H9 (cell line): Measurements from ENCODE around the gene SMIM26. TPM values are rescaled to one million over a fixed set of nuclear protein-coding genes. Genes with fewer than 3 reads are reported as not detected.

Experiments used
- DNase-seq: peaks from one replicate; pipeline ENCODE4 v3.0.0-alpha.2; 2017
- H2AFZ ChIP-seq: one replicate; pipeline ENCODE4 v1.6.1; 2013; ENCODE audit warnings: mild to moderate bottlenecking, low read length, control low read depth, moderate library complexity
- H2AK5ac ChIP-seq: 2 replicates; pipeline ENCODE4 v1.6.1; 2013; ENCODE audit warnings: low read length, control low read depth, mixed read lengths; ENCODE audit not compliant: insufficient read length
- H2BK120ac ChIP-seq: one replicate; pipeline ENCODE4 v1.6.1; 2013; ENCODE audit warnings: low read depth, mild to moderate bottlenecking, low read length, control low read depth, inconsistent platforms; ENCODE audit not compliant: poor library complexity, severe bottlenecking
- H2BK12ac ChIP-seq: 2 replicates; pipeline ENCODE4 v1.6.1; 2013; ENCODE audit warnings: low read length, control low read depth, mixed read lengths, low read depth; ENCODE audit not compliant: insufficient read length
- H2BK15ac ChIP-seq: 2 replicates; pipeline ENCODE4 v1.6.1; 2013; ENCODE audit warnings: low read depth, low read length, control low read depth
- H2BK20ac ChIP-seq: one replicate; pipeline ENCODE4 v1.6.1; 2013; ENCODE audit warnings: low read depth, mild to moderate bottlenecking, low read length, control low read depth, inconsistent platforms; ENCODE audit not compliant: poor library complexity, severe bottlenecking
- H2BK5ac ChIP-seq: 2 replicates; pipeline ENCODE4 v1.6.1; 2013; ENCODE audit warnings: low read length, control low read depth, mixed read lengths; ENCODE audit not compliant: insufficient read length
- H3K14ac ChIP-seq: 2 replicates; pipeline ENCODE4 v1.6.1; 2013; ENCODE audit warnings: low read length, control low read depth; ENCODE audit not compliant: insufficient read depth
- H3K18ac ChIP-seq: 2 replicates; pipeline ENCODE4 v1.6.1; 2013; ENCODE audit warnings: low read depth, mild to moderate bottlenecking, mixed read lengths, low read length, control low read depth; ENCODE audit not compliant: insufficient read length
- H3K23ac ChIP-seq: 2 replicates; pipeline ENCODE4 v1.6.1; 2013; ENCODE audit warnings: low read length, control low read depth, mixed read lengths, low read depth; ENCODE audit not compliant: insufficient read length
- H3K23me2 ChIP-seq: 2 replicates; pipeline ENCODE4 v1.6.1; 2013; ENCODE audit warnings: low read depth, mild to moderate bottlenecking, mixed read lengths, low read length, control low read depth; ENCODE audit not compliant: insufficient read length, poor library complexity, severe bottlenecking
- H3K27ac ChIP-seq: 2 replicates; pipeline ENCODE4 v1.5.1; 2013; ENCODE audit warnings: low read length, control low read depth, mixed read lengths, low read depth; ENCODE audit not compliant: insufficient read length
- H3K27me3 ChIP-seq: 2 replicates; pipeline ENCODE4 v1.6.1; 2013; ENCODE audit warnings: low read length, control low read depth, inconsistent platforms; ENCODE audit not compliant: insufficient read depth
- H3K4ac ChIP-seq: 2 replicates; pipeline ENCODE4 v1.6.1; 2013; ENCODE audit warnings: low read depth, mild to moderate bottlenecking, control low read depth, inconsistent platforms, low read length, moderate library complexity
- H3K4me1 ChIP-seq: 2 replicates; pipeline ENCODE4 v1.6.1; 2013; ENCODE audit warnings: low read length, control low read depth, inconsistent platforms; ENCODE audit not compliant: insufficient read depth
- H3K4me2 ChIP-seq: 2 replicates; pipeline ENCODE4 v1.6.1; 2013; ENCODE audit warnings: low read length, control low read depth, mixed read lengths; ENCODE audit not compliant: insufficient read length, insufficient read depth
- H3K56ac ChIP-seq: 2 replicates; pipeline ENCODE4 v1.6.1; 2013; ENCODE audit warnings: low read depth, mild to moderate bottlenecking, mixed read lengths, low read length, control low read depth; ENCODE audit not compliant: insufficient read length
- H3K79me1 ChIP-seq: 2 replicates; pipeline ENCODE4 v1.6.1; 2013; ENCODE audit warnings: low read depth, mild to moderate bottlenecking, moderate library complexity, low read length, control low read depth, inconsistent platforms; ENCODE audit not compliant: insufficient read depth, poor library complexity, severe bottlenecking
- H3K79me2 ChIP-seq: 2 replicates; pipeline ENCODE4 v1.6.1; 2013; ENCODE audit warnings: low read length, control low read depth, inconsistent platforms; ENCODE audit not compliant: insufficient read depth
- H3K9ac ChIP-seq: 2 replicates; pipeline ENCODE4 v1.6.1; 2013; ENCODE audit warnings: low read length, control low read depth, mixed read lengths; ENCODE audit not compliant: insufficient read length; ENCODE audit errors: extremely low read depth
- H3K9me3 ChIP-seq: one replicate; pipeline ENCODE4 v1.6.1; 2013; ENCODE audit warnings: low read depth, low read length, inconsistent platforms; ENCODE audit not compliant: control insufficient read depth
- H3T11ph ChIP-seq: one replicate; pipeline ENCODE4 v1.6.1; 2013; ENCODE audit warnings: mild to moderate bottlenecking, low read length, control low read depth, inconsistent platforms
- H4K20me1 ChIP-seq: one replicate; pipeline ENCODE4 v1.6.1; 2013; ENCODE audit not compliant: control insufficient read depth, insufficient read length, insufficient read depth
- H4K5ac ChIP-seq: 2 replicates; pipeline ENCODE4 v1.6.1; 2013; ENCODE audit warnings: low read depth, mild to moderate bottlenecking, mixed read lengths, low read length, control low read depth; ENCODE audit not compliant: insufficient read length
- H4K8ac ChIP-seq: replicated peaks from 2 replicates; pipeline ENCODE4 v1.6.1; 2013; ENCODE audit warnings: low read length, control low read depth, mixed read lengths, low read depth; ENCODE audit not compliant: insufficient read length
- H4K91ac ChIP-seq: 2 replicates; pipeline ENCODE4 v1.6.1; 2013; ENCODE audit warnings: low read depth, mild to moderate bottlenecking, moderate library complexity, mixed read lengths, low read length, control low read depth; ENCODE audit not compliant: insufficient read length
- H3K27ac Mint-ChIP-seq, 3 experiments: 2 replicates in 2 of 3; 3 replicates in 1 of 3; pipeline ENCODE4 v1.8.0; 2020 to 2021; ENCODE audit warnings: mixed read lengths in 3 of 3, mild to moderate bottlenecking in 1 of 3, moderate library complexity in 1 of 3
- H3K27me3 Mint-ChIP-seq: 2 replicates; pipeline ENCODE4 v1.8.0; 2021; ENCODE audit warnings: low read depth, mild to moderate bottlenecking, moderate library complexity, mixed read lengths
- H3K36me3 Mint-ChIP-seq, 3 experiments: 2 replicates in 2 of 3; 3 replicates in 1 of 3; pipeline ENCODE4 v1.8.0; 2020 to 2021; ENCODE audit warnings: low read depth in 3 of 3, mixed read lengths in 3 of 3; ENCODE audit not compliant: insufficient read depth in 1 of 3
- H3K4me1 Mint-ChIP-seq, 2 experiments: 2 replicates each; pipeline ENCODE4 v1.8.0; 2020; ENCODE audit warnings: mixed read lengths in 2 of 2
- H3K4me3 Mint-ChIP-seq, 2 experiments: 2 replicates in 1 of 2; 3 replicates in 1 of 2; pipeline ENCODE4 v1.8.0; 2020 to 2021; ENCODE audit warnings: mild to moderate bottlenecking in 2 of 2, mixed read lengths in 2 of 2, moderate library complexity in 1 of 2
- H3K9me3 Mint-ChIP-seq, 2 experiments: 2 replicates in 1 of 2; 3 replicates in 1 of 2; pipeline ENCODE4 v1.8.0; 2020; ENCODE audit warnings: mild to moderate bottlenecking in 2 of 2, mixed read lengths in 2 of 2, moderate library complexity in 1 of 2
- WGBS: extraction: QIAGEN DNeasy Blood & Tissue Kit; methylation state at CpG from one replicate; pipeline ENCODE4 v1.1.7; 2013; ENCODE audit warnings: missing lambda C conversion rate, low lambda C conversion rate, mixed read lengths; ENCODE audit not compliant: insufficient read length; ENCODE audit errors: extremely low coverage; 5-methylcytosine and 5-hydroxymethylcytosine counted together
- total RNA-seq: library from RNA; stranded (reverse); gene quantifications from 2 replicates; pipeline ENCODE4 v1.2.1, GENCODE V29; 2021
- TF ChIP-seq, protein P1 (sequence below): fragments of 200-600 bp; sonication (generic); conservative IDR thresholded peaks from 3 replicates; pipeline ENCODE4 v1.8.0; 2021; ENCODE audit warnings: antibody characterized with exemption, mild to moderate bottlenecking

The SMIM26 gene
- total RNA-seq, 1 experiment from 2014 or later: 75.9 TPM

DNA sequence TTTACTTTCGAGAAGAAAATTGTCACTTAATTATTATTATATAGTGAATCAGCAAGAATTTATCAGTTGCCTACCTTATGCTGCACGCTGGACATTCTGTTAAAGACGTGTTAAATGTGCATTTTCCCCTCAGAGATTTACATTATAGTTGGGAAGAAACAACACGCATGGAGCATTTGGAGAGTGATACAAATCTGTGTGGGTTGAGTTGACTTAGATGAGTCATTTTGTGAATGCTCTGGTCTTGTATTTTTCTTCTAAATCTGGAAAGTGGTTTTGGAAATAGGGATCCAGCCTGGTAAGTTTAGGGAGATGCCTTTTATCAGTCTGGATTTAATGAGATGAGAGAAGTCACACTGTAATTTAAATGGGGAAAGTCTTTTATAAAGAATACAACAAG lies 24.0 kb upstream of the SMIM26 start:
- Histone ChIP-seq H3T11ph (no peak overlapping the region), H3K9ac (no peak overlapping the region), H3K56ac (no peak overlapping the region), H2BK5ac (no peak overlapping the region), H2AFZ (no peak overlapping the region), H3K14ac (no peak overlapping the region), H3K4me2 (no peak overlapping the region), H3K9me3 (no peaks in the 10 kb centered on the region), H3K23ac (no peak overlapping the region), H3K18ac (no peak overlapping the region), H4K20me1 (no peaks in the 10 kb centered on the region), H3K79me2 (no peaks in the 10 kb centered on the region), H2BK20ac (no peak overlapping the region), H4K91ac (no peak overlapping the region), H2AK5ac (no peak overlapping the region), H3K27ac (no peak overlapping the region), H3K79me1 (no peaks in the 10 kb centered on the region), H3K4ac (no peak overlapping the region), H2BK120ac (no peak overlapping the region), H3K27me3 (no peaks in the 10 kb centered on the region), H3K4me1 (no peaks in the 10 kb centered on the region), H4K8ac (no peak overlapping the region), H2BK12ac (no peak overlapping the region), H4K5ac (no peak overlapping the region), H3K23me2 (no peaks in the 10 kb centered on the region), H2BK15ac (no peak overlapping the region)
- TF ChIP-seq, protein P1, sequence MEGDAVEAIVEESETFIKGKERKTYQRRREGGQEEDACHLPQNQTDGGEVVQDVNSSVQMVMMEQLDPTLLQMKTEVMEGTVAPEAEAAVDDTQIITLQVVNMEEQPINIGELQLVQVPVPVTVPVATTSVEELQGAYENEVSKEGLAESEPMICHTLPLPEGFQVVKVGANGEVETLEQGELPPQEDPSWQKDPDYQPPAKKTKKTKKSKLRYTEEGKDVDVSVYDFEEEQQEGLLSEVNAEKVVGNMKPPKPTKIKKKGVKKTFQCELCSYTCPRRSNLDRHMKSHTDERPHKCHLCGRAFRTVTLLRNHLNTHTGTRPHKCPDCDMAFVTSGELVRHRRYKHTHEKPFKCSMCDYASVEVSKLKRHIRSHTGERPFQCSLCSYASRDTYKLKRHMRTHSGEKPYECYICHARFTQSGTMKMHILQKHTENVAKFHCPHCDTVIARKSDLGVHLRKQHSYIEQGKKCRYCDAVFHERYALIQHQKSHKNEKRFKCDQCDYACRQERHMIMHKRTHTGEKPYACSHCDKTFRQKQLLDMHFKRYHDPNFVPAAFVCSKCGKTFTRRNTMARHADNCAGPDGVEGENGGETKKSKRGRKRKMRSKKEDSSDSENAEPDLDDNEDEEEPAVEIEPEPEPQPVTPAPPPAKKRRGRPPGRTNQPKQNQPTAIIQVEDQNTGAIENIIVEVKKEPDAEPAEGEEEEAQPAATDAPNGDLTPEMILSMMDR: no peak
- no peaks in the 10 kb centered on the region for H3K27me3 Mint-ChIP-seq
- H3K4me3 Mint-ChIP-seq: no peak overlapping the region
- WGBS: no CpG with 5 or more reads among the region's 4 CpGs
- H3K27ac Mint-ChIP-seq: peak overlapping the region in 1 of 3 experiments; percentile 62; a peak in 1 of 7 replicates
- peaks cover 15 to 67% (median 44%) of the 10 kb centered on the region in 3 experiments for H3K36me3 Mint-ChIP-seq
- H3K4me1 Mint-ChIP-seq: no peaks in the 10 kb centered on the region
- no peak for DNase-seq
- H3K9me3 Mint-ChIP-seq: no peaks in the 10 kb centered on the region
